SIG-M5 (cell line): Measurements from ENCODE around the gene PIM3.
"Not testable (repeated sequence)": the region's sequence is repeated elsewhere in the genome, so short reads cannot be mapped to it uniquely, and the experiment has no call there.

Experiments used
- DNase-seq: peaks from one replicate; lab custom pipeline; 2025; lab: John Stamatoyannopoulos, UW

Gene PIM3

DNA sequence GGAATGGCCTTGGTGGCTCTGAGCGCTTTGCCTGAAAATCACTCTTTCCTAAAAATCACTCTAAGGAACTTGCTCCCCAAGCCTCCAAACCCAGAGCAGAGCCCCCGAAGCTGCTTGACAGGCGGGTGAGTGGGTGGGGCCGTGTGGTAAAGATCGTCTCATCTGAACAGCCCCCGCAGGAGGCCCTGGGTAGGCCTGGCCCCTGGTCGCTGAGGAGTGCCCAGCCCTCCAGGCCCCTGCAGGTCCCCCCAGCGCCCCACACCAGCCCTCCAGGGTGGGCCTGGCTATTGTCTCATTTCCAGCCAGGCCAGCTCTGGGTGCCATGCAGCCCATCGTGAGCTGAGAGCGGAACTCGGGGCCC, 17.2 kb upstream of the PIM3 start:
- DNase-seq = no peak

DNA sequence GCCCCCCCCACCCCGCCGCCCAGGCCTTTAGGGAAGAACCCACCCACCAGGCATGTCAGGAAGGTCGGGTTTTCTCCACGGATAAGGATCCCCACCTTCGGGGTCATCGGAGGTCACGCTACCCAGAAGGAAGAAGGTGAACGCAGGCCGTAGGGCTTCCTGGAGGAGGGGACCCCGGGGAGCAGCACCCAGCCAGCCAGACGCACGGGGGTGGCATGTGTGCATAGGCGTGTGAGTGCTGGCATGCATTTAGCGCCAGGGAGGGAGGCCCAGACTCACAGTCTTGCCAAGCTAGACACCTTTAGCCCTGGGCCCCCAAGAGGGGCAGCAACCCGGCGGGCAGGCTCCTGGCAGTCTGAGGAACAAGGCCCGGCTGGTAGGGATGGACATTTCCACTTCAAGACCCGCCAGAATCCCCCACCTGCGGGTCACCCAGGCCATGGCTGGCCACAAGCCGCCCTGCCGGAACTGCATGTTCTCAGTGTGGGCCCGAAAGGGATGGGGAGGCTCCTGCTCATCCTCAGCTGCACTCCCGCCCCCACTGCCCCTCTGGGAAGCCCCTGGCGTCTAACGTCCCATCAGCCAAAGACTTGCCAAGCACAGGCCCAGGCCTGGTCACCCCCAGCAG, 16.7 kb upstream of the PIM3 start:
- DNase-seq = no peak

- DNase-seq = no peak
These were observed 16.1 kb upstream of the PIM3 start for GRCh38 chr22:49944399-49944891.

DNA sequence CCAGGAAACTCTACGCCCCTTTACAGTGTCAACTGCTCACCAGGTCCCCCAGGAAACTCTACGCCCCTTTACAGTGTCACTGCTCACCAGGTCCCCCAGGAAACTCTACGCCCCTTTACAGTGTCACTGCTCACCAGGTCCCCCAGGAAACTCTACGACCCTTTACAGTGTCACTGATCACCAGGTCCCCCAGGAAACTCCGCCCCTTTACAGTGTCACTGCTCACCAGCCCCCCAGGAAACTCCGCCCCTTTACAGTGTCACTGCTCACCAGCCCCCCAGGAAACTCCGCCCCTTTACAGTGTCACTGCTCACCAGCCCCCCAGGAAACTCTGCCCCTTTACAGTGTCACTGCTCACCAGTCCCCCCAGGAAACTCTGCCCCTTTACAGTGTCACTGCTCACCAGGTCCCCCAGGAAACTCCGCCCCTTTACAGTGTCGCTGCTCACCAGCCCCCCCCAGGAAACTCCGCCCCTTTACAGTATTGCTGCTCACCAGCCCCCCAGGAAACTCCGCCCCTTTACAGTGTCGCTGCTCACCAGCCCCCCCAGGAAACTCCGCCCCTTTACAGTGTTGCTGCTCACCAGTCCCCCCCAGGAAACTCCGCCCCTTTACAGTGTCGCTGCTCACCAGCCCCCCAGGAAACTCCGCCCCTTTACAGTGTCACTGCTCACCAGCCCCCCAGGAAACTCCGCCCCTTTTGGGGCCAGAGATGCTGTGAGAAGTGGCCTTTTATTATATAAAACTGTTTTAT, 15.4 kb upstream of the PIM3 start:
- not testable (repeated sequence) for DNase-seq

DNA sequence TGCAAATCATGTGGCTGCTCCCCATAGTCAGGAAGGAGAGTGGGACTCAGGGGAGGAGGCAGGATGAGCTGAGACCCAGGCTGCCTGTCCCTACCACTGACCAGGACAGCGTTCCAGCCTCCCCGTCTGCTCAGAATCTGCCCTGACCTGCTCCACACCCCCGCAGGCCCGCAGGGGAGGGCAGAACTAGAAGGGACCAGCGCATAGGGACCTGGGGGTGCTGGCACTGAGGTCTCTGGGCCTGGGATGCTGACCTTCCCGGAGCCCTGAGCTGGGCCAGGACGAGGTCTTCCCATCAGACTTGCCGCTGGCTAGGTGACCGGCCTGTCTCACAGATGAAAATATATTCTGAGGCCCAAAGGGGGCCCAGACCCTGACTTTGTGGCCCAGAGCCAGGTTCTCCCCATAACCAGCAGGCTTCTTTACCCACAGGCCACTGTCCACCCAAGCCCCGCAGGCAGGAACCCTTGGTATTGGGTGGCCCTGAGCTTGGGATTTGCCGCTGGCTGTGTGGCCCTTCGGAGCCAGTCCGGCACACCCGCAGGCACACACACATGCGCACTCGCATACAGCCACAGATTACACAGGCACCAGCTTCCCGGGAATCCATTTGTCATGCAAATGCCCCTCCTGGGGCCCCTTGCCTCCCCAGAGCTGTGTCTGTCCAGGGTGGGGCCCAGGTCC, 13.8 kb upstream of the PIM3 start:
- DNase-seq = no peak

GRCh38 chr22:49947296-49947622, 13.3 kb upstream of the PIM3 start:
- DNase-seq = no peak

- no peak for DNase-seq
These were observed 12.2 kb upstream of the PIM3 start for GRCh38 chr22:49948116-49948957.

DNA sequence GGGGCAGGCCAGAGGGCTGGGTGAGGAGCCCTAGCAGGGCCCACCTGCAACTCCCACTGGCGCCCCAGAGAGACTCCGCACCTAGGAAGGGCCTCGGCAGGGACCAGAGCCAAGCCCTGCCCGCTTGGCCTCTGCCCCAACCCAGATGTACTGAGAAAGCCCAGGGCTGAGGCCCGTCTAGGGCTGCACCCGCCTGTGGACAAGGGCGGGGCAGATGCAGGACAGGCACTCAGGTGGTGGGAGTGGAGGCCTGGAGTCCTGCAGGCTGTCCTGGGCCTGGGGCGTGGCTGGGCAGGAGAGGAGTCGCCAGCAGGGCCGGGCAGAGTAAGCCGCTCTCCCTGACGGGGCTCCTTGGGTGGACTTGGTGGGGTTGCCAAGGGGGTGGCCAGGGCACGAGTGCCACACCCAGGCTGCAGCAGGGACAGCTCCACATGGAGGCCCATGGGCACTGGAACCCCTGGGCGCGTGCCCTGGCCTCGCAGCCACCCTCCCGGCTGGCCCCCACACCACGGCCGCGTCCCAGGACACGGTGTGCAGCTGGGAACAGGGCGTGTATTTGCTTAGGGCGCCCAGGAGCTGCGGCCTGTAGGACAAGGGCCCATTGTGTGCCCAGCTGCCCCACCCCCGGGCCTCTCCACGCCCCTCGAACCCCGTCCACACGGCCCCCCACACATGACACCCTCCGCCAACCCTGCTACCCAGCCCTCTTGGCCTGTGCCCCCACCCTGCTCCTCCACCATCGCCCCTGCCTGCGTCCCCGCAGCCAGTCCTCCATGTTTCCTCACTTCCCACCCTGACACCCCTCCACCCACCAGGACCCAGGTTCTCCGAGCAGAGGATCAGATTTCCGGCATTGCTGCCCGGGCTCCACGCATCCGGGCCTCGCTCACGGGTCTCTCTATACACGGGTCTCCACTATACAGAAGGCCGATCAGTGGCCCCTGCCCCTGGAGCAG, 11.3 kb upstream of the PIM3 start:
- DNase-seq = no peak

DNA sequence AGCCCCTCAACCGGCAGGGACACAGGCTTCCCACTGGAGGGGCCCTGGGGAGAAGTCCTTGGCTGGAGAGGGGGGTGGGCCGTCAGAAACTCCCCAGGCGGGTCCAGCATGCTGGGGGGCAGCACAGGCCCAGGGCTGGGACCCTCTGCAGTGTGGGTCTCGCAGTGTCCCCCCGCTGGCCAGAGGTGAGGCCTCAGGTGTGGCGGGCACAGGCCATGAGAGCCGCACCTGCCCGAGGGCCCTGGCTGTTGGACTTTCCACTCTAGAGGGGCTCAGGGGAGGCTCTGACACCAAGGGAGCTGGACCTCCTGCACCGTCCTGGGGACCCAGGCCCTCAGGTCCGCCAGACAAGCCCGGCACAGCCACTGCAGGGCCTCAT, 10.7 kb upstream of the PIM3 start:
- no peak for DNase-seq

GRCh38 chr22:49950396-49950994, 10.1 kb upstream of the PIM3 start:
- no peak for DNase-seq

DNA sequence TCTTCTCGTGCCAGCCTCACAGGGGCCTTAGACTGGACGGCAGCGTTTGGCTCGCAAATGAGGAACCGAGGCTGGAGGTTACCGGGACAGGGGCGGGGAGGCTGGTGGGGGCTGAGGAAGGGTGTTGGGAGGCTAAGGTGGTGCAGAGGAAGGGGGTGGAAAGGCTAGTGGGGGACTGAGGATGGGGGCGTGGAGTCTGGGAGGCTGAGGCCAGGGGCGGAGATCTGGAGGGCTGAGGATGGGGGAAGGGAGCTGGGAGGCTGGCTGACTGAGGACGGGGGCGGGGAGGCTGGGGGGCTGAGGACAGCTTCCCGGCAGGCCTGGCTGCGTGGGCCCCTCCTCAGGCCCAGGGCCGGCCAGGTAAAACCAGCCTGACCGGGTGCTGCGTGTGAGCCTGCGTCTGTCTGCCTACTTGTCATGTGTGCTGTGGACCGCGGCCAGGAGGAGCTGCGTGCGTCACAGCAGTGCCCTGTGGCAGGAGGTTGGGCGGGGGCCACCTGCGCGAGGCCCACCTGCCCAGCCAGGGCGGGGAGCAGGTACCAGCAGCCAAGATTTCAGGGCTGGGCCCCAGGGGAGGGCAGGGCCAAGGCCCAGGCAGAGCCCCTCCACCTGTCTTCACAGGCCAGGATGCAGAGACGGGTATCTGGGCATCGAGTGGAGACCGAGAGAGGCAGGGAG, 9.4 kb upstream of the PIM3 start:
- DNase-seq = no peak

DNA sequence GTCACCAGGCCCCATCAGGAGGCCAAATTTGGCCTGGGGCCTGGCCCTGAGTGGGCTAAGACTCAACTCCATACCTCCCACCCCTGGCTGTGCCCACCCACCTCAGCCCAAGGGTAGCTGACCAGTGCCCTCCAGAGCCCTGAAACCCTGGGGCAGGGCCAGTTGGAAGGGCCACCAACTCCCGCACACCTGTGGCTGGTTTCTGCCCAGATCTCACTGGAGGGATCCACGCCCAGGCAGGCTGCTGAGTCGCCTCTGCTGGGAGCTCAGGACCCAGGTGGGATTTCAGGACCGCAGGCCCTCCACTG, 8.9 kb upstream of the PIM3 start:
- DNase-seq = no peak

DNA sequence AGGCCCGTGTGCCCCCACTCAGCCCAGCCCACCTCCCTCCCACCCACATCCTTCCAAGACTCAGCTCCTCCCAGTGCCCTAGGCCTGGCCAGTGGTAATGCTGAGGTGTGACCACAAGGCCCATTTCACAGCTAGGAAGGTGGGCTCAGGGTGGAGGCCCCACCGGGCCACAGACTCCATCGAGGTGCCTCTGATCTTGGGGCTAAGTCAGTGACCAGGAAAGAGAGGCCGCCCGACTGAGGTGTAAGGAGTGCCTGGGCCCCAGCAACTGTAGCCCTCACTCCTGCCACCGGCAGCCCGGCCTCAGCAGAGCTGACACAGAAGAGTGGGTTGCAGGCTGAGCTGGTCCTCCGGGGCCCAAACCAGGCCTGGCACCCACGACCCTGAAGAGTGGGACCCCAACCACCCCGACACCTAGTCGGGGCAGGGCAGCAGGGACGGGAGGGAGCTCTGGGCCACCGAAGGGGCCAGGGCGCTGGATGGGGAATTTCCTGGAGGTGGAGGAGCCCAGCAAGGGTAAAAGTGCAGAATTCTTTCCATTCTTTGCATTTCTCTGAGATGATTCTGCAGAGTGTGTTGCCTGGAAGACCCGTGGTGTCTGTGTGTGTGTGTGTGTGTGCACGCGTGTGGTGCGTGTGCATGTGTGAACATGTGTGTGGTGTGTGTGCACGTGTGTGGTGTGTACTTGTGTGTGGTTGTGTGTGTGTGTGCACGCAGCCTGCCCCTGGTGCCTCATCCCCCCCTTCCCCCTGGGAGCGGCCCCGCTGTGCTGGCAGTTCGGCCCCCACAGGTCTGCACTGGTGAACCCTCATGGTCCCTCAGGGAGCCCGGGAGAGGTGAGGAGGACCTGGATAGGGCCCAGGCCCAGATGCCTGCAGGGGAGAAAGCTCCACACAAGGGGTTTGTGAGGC, 8.3 kb upstream of the PIM3 start:
- DNase-seq = no peak

DNA sequence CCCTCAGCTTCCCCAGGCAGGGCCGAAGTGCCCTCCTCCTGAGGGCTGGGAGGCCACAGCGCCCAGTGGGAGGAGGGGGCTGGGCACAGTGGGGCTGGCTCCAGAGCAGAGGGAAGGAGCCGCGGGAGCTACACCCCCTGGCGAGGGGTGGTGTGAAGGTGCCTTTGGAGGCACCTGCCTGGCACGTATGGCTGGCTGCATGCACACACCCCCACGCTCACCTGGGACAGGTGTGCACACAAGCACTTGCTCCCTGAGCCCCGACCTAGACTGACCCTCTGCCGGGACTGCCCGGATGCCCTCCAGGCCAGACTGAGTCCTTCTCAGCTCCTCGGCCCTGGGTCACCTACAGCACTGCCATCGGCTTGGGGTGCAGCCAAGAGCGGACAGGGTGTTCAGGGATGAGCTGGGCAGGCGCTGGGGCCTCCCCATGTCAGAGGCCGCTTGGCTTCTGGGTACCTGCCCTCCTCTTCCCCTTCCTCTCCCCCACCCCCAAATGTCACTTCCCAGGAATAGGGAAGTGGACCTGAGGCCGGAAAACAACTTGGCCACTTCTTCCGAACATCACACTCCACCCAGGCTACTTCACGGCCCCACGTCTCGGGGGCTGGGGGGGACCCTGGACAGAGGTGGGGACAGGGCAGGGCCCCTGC, 7.4 kb upstream of the PIM3 start:
- DNase-seq = no peak

GRCh38 chr22:49953680-49954344, 6.8 kb upstream of the PIM3 start:
- DNase-seq = no peak

GRCh38 chr22:49954354-49954753, 6.2 kb upstream of the PIM3 start:
- DNase-seq = no peak

DNA sequence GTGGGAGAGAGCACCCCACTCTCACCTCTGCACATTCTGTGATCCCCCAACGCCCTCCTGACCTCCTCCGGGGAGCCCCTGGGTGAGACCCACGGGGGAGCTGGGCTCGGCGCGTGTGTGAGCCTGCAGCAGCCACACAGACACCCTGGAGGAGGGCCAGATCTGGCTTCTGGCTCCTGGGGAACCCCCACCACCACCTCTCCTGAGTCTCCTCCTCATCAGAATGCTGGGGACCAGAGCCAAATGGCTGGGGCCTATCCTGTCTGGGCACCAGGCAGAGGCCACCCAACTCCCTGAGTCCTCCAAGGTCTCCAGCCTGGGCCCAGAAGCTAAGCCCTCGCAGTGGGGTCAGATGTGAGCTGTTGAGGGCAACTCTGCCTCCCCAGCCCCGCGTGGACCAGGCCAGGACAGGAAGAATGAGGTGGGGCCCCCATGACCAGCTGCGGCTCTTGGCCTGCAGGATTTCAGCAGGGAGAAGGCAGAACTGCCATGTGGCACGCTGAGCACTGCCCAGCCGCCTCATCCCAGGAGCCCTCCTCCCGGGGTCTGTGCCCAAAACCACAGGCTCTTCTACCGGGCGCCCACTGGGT, 5.5 kb upstream of the PIM3 start:
- DNase-seq = no peak
